ENCODE measurements around the gene EXOC3L1.

EXOC3L1 gene

GRCh38 chr16:67226295-67226803 lies 36.4 kb upstream of the EXOC3L1 start:
- Histone ChIP-seq H3K9me3 (no peaks in the 10 kb centered on the region), H3K27ac (peak overlapping the region; percentile 79 to 87), H3K27me3 (no peaks in the 10 kb centered on the region), H3K4me3 (peak overlapping the region; percentile 81 to 83), H3K4me1 (peaks cover 0 to 26% (median 16%) of the 10 kb centered on the region in 4 donors), H3K36me3 (peaks cover 21 to 34% (median 33%) of the 10 kb centered on the region in 3 donors)
- intact Hi-C loops (cut with DNase I; ENCODE audit: low total_unique reads): no loop called here
- no peak for DNase-seq
- no peak for TF ChIP-seq CTCF (IDR thresholded peaks at IDR 0.05)

- no peaks in the 10 kb centered on the region for H3K9me3 ChIP-seq
- intact Hi-C loops (cut with DNase I; ENCODE audit: low total_unique reads): no loop called here
- H3K27ac ChIP-seq: no peak overlapping the region
- peaks cover 8 to 10% (median 9%) of the 10 kb centered on the region in 3 donors for H3K36me3 ChIP-seq
- TF ChIP-seq CTCF (IDR thresholded peaks at IDR 0.05): no peak
- no peaks in the 10 kb centered on the region for H3K27me3 ChIP-seq
- peaks cover 0 to 26% (median 16%) of the 10 kb centered on the region in 4 donors for H3K4me1 ChIP-seq
- no peak overlapping the region for H3K4me3 ChIP-seq
- DNase-seq: no peak
These were observed 34.1 kb upstream of the EXOC3L1 start for GRCh38 chr16:67223992-67224391.

- H3K4me1 ChIP-seq: no peaks in the 10 kb centered on the region
- H3K27ac ChIP-seq: no peak overlapping the region
- H3K27me3 ChIP-seq: no peaks in the 10 kb centered on the region
- peak; percentile 72 to 74 for DNase-seq
- H3K36me3 ChIP-seq: peaks cover 0 to 34% (median 0%) of the 10 kb centered on the region in 3 donors
- no peaks in the 10 kb centered on the region for H3K9me3 ChIP-seq
- no peak overlapping the region for H3K4me3 ChIP-seq
- TF ChIP-seq CTCF (IDR thresholded peaks at IDR 0.05): no peak
- intact Hi-C loops (cut with DNase I; ENCODE audit: low total_unique reads): no loop called here
These were observed 26.9 kb upstream of the EXOC3L1 start for GRCh38 chr16:67216612-67217490.

GRCh38 chr16:67215706-67216105 lies 25.8 kb upstream of the EXOC3L1 start:
- TF ChIP-seq CTCF (IDR thresholded peaks at IDR 0.05): no peak
- no peak overlapping the region for H3K27ac ChIP-seq
- H3K4me3 ChIP-seq: no peak overlapping the region
- H3K9me3 ChIP-seq: no peaks in the 10 kb centered on the region
- H3K4me1 ChIP-seq: no peaks in the 10 kb centered on the region
- peaks cover 0 to 45% (median 0%) of the 10 kb centered on the region in 3 donors for H3K36me3 ChIP-seq
- no peaks in the 10 kb centered on the region for H3K27me3 ChIP-seq
- intact Hi-C loops (cut with DNase I; ENCODE audit: low total_unique reads): no loop called here
- DNase-seq: no peak

- DNase-seq: no peak
- Histone ChIP-seq H3K4me3 (no peak overlapping the region), H3K27ac (no peak overlapping the region), H3K36me3 (peaks cover 0 to 52% (median 0%) of the 10 kb centered on the region in 3 donors), H3K9me3 (no peaks in the 10 kb centered on the region), H3K4me1 (no peaks in the 10 kb centered on the region), H3K27me3 (no peaks in the 10 kb centered on the region)
- intact Hi-C loops (cut with DNase I; ENCODE audit: low total_unique reads): no loop called here
- no peak for TF ChIP-seq CTCF (IDR thresholded peaks at IDR 0.05)
These were observed 23.5 kb upstream of the EXOC3L1 start for GRCh38 chr16:67213197-67214019.

All from tibial artery (tissue), 4 donors.